Nephron progenitor cell (in vitro differentiated cells): ENCODE data around the gene PIK3CA.

Experiments
- DNase-seq: peaks from one replicate; pipeline ENCODE4 v3.0.0; 2021
- H3K27ac Mint-ChIP-seq: 2 replicates; pipeline ENCODE4 v1.8.0; 2021; ENCODE audit warnings: mild to moderate bottlenecking, moderate library complexity, mixed read lengths
- H3K27me3 Mint-ChIP-seq: 2 replicates; pipeline ENCODE4 v1.8.0; 2021; ENCODE audit warnings: mild to moderate bottlenecking, low read depth, mixed read lengths; ENCODE audit not compliant: poor library complexity
- H3K36me3 Mint-ChIP-seq: 2 replicates; pipeline ENCODE4 v1.8.0; 2021; ENCODE audit warnings: low read depth, mixed read lengths
- H3K4me1 Mint-ChIP-seq: 2 replicates; pipeline ENCODE4 v1.8.0; 2021; ENCODE audit warnings: mixed read lengths
- H3K4me3 Mint-ChIP-seq: 2 replicates; pipeline ENCODE4 v1.8.0; 2021; ENCODE audit warnings: mild to moderate bottlenecking, moderate library complexity, mixed read lengths
- H3K9me3 Mint-ChIP-seq: 2 replicates; pipeline ENCODE4 v1.8.0; 2021; ENCODE audit warnings: mild to moderate bottlenecking, moderate library complexity, mixed read lengths
- CTCF ChIP-seq: fragments of 200-600 bp; sonication (generic); IDR thresholded peaks from 2 replicates; pipeline ENCODE4 v1.5.0; 2021; ENCODE audit warnings: antibody characterized with exemption

PIK3CA gene

GRCh38 chr3:179279837-179280236 lies 131.7 kb downstream of the PIK3CA start:
- Mint-ChIP-seq H3K4me1 (no peaks in the 10 kb centered on the region), H3K27me3 (peaks cover 7% of the 10 kb centered on the region), H3K36me3 (no peaks in the 10 kb centered on the region), H3K27ac (no peak overlapping the region), H3K4me3 (no peak overlapping the region), H3K9me3 (no peaks in the 10 kb centered on the region)
- DNase-seq, result no peak
- no peak for TF ChIP-seq CTCF

GRCh38 chr3:179281825-179282224 lies 133.7 kb downstream of the PIK3CA start:
- Mint-ChIP-seq H3K9me3 (no peaks in the 10 kb centered on the region), H3K27me3 (peaks cover 8% of the 10 kb centered on the region), H3K4me1 (no peaks in the 10 kb centered on the region), H3K4me3 (no peak overlapping the region), H3K36me3 (no peaks in the 10 kb centered on the region), H3K27ac (no peak overlapping the region)
- TF ChIP-seq CTCF, result no peak
- no peak for DNase-seq

GRCh38 chr3:179286331-179286730 lies 138.2 kb downstream of the PIK3CA start:
- Mint-ChIP-seq H3K27me3 (peaks cover 8% of the 10 kb centered on the region), H3K4me1 (peaks cover 10% of the 10 kb centered on the region), H3K27ac (no peak overlapping the region), H3K9me3 (no peaks in the 10 kb centered on the region), H3K4me3 (no peak overlapping the region), H3K36me3 (no peaks in the 10 kb centered on the region)
- TF ChIP-seq CTCF, result no peak
- no peak for DNase-seq

- TF ChIP-seq CTCF, result no peak
- H3K4me3 Mint-ChIP-seq, result no peak overlapping the region
- peaks cover 10% of the 10 kb centered on the region for H3K27me3 Mint-ChIP-seq
- DNase-seq, result no peak
- peaks cover 11% of the 10 kb centered on the region for H3K9me3 Mint-ChIP-seq
- peaks cover 20% of the 10 kb centered on the region for H3K4me1 Mint-ChIP-seq
- peaks cover 5% of the 10 kb centered on the region for H3K36me3 Mint-ChIP-seq
- H3K27ac Mint-ChIP-seq, result no peak overlapping the region
Measured at GRCh38 chr3:179288845-179289244, 140.7 kb downstream of the PIK3CA start.

- peaks cover 20% of the 10 kb centered on the region for H3K4me1 Mint-ChIP-seq
- peaks cover 5% of the 10 kb centered on the region for H3K36me3 Mint-ChIP-seq
- peaks cover 11% of the 10 kb centered on the region for H3K9me3 Mint-ChIP-seq
- H3K27ac Mint-ChIP-seq, result no peak overlapping the region
- H3K4me3 Mint-ChIP-seq, result no peak overlapping the region
- no peak for DNase-seq
- H3K27me3 Mint-ChIP-seq, result peaks cover 10% of the 10 kb centered on the region
- TF ChIP-seq CTCF, result no peak
Measured at GRCh38 chr3:179289295-179289694, 141.1 kb downstream of the PIK3CA start.
